Fibroblast of mammary gland (primary cell): ENCODE measurements around the gene MTMR11.

ENCODE experiments used
- DNase-seq: peaks from one replicate; pipeline ENCODE4 v3.0.0-alpha.2; 2010; ENCODE audit warnings: low read depth
- H3K4me3 ChIP-seq: 2 replicates; pipeline ENCODE4 v1.5.1; 2011; ENCODE audit warnings: low read depth, mild to moderate bottlenecking, low read length, moderate library complexity; ENCODE audit not compliant: control insufficient read depth
- TF ChIP-seq, protein P1 (sequence below): conservative IDR thresholded peaks from 2 replicates; pipeline ENCODE4 v1.5.1; 2011; ENCODE audit warnings: low read depth, low read length, inconsistent platforms; ENCODE audit not compliant: control insufficient read depth, insufficient read depth

MTMR11 gene

DNA sequence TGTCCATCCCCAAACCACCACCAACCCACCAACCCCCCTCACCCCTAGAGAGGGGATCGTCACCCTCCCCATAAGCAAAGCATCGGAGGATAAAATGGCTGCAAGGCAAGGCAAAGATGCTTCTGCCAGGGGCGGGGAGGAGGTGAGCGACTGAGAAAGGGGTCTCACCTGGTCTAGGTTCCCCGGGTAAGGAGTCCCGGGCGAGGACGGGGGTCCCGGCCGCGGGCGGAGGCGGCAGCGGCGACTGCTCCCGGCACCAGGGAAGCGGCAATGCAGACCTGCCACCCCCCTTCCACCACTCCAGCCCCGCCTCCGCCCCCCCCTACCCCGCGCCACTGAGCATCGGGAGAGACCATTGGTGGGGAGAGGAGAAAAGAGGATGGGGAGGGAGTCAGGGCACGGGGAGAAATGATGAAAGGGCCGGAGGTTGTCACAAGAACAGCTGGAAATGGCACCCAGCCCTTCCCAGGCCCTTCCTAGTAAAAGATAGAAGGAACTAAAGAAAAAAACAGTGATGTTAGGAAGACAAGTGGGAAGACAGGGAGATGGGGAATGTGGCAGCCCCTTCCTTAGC lies 19.0 kb downstream of the MTMR11 start, which contains the start of gene SV2A:
SV2A (minus strand) TSS at position 274 of the 574 bp plus-strand sequence. CDS start 4,004 bp downstream, outside the sequence.
- TF ChIP-seq, protein P1, sequence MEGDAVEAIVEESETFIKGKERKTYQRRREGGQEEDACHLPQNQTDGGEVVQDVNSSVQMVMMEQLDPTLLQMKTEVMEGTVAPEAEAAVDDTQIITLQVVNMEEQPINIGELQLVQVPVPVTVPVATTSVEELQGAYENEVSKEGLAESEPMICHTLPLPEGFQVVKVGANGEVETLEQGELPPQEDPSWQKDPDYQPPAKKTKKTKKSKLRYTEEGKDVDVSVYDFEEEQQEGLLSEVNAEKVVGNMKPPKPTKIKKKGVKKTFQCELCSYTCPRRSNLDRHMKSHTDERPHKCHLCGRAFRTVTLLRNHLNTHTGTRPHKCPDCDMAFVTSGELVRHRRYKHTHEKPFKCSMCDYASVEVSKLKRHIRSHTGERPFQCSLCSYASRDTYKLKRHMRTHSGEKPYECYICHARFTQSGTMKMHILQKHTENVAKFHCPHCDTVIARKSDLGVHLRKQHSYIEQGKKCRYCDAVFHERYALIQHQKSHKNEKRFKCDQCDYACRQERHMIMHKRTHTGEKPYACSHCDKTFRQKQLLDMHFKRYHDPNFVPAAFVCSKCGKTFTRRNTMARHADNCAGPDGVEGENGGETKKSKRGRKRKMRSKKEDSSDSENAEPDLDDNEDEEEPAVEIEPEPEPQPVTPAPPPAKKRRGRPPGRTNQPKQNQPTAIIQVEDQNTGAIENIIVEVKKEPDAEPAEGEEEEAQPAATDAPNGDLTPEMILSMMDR: no peak
- peak; percentile 69 for DNase-seq
- H3K4me3 ChIP-seq: peak within 1 kb of the TSS; percentile 79

DNA sequence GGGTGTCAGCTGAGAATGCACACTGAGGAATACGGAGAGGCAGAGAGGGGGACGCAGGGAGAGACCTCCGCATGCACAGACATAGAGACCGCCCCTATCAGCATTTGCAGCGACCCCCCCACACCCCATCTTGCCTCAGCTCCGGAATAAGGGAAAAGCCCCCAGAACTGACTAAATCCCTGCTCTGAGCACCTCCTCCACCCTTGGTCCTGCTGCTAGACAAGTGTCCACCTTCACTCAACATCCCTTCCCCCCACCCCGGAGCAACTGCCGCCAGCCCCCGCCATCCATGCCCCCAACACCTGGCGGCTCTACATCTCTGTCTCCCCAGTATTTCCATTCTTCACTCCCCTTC lies 19.8 kb downstream of the MTMR11 start:
- TF ChIP-seq, protein P1: no peak
- DNase-seq: no peak
- H3K4me3 ChIP-seq: peak overlapping the region; percentile 79

DNA sequence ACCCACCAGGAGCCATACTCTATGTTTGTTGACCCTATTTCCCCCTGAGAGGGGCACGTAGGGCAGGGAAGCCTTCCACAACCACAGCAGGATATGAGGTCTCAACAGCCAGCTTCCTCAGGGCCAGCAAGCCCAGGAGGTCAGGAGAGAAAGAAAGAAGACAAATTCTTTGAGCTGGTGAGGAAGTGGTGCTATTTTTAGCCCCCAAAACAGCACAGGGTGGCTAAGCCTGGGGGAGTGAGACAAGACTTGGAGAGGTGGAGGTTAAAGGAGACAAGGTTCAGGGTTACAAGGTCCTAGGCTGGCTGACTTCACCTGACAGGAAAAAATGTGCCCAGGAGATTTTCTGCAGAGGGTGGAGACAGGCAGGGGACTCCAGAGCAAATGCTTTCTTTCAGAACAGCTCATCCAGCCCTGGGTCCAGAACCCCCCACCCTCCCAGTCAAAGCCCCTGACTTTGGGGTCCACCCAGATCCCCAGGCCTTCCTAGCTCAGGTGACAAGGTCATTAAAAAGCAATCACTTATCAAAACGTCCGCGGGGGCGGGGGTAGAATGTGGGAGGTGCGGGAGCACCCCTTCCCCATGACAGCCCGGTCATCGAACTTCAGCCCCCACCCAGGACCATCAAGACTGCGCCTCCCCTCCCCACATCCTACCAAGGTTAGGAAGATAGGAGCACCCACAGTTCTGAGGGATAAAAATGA lies 20.3 kb downstream of the MTMR11 start:
- peak overlapping the region; percentile 79 for H3K4me3 ChIP-seq
- TF ChIP-seq, protein P1: no peak
- DNase-seq: no peak

DNA sequence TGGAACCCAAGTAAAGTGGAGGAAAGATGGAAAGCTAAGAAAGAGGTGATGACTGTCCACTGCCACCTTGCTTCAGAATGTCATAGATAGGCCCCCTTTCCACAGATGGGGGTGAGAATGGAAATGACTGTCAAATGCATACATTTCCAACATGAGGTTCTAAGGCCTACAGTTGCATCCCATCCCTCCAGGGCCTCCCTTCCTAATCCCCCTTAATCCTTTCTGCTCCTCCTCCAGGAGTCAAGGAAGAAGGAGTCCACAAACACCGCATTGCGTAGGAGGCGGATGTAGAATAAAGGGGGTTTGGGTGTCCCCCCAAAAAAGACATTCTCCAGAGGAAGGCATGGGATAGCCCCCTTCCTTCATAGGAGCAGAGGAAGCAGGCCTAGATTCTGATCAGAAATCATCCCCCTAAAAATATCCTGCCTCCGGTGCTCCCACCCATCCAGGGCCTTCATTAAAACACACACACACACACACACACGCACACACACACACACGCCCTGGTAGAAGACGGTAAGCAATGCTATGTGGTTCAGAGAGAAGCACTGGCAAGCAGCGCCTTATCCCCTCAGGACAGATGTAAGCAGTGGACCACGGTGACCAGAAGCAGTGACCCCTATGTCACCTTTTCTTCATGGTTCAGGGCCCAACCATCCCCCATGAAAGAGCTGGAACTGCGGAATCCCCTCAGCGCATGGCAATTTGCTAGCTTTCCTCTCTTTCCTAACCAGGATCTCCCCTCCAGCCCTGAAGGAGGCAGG lies 21.1 kb downstream of the MTMR11 start:
- H3K4me3 ChIP-seq: no peak overlapping the region
- no peak for DNase-seq
- TF ChIP-seq, protein P1: no peak

DNA sequence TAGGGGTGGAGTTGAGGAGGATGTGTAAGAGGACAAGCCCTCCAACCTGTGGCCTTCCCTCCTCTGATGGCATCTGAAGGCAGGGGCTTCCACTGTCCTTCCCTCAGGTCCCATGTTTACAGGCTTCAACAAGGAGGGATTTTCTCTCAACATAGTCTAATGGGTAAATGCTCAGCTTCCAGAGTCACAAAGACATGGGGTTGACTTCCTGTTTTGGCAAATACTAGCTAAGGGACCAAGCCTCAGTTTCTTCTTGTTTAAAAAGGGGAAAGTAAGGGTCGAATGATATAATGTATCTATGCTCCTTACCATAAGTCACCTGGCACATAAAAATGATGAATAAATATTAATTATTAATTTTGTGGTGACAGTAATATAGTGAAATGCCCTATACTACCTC lies 22.1 kb downstream of the MTMR11 start:
- TF ChIP-seq, protein P1: no peak
- H3K4me3 ChIP-seq: no peak overlapping the region
- DNase-seq: no peak

DNA sequence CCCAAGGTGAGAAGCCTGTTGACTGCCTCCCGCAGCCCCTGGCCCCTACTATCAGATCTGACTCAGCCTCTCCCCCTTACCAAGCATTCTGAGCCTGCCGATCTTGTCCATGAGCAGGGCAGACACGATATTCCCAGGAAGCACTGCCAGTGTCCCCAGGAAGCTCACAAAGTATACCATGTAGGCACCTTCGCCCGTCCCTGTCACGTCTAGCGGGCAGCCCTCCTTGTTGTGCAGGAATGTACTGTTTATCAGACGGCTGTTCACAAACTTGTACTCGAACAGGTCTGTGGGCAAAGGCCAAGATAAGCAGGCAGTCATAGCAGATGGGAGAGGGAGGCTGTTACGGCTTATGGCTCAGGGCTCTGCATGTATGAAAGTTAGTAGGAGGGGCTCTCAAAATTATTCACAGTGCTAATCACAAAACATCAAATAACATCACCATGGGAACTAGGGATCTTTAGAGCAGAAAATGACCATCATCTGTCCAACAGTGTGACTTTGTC lies 30.1 kb downstream of the MTMR11 start:
- no peak for DNase-seq
- TF ChIP-seq, protein P1: no peak
- H3K4me3 ChIP-seq: no peak overlapping the region
